H9 (cell line): Measurements from ENCODE around the gene CRYM. TPM values are rescaled to one million over a fixed set of nuclear protein-coding genes. Genes with fewer than 3 reads are reported as not detected.

Experiments
- DNase-seq: peaks from one replicate; pipeline ENCODE4 v3.0.0-alpha.2; 2017
- H2AFZ ChIP-seq: one replicate; pipeline ENCODE4 v1.6.1; 2013; ENCODE audit warnings: mild to moderate bottlenecking, low read length, control low read depth, moderate library complexity
- H2AK5ac ChIP-seq: 2 replicates; pipeline ENCODE4 v1.6.1; 2013; ENCODE audit warnings: low read length, control low read depth, mixed read lengths; ENCODE audit not compliant: insufficient read length
- H2BK120ac ChIP-seq: one replicate; pipeline ENCODE4 v1.6.1; 2013; ENCODE audit warnings: low read depth, mild to moderate bottlenecking, low read length, control low read depth, inconsistent platforms; ENCODE audit not compliant: poor library complexity, severe bottlenecking
- H2BK12ac ChIP-seq: 2 replicates; pipeline ENCODE4 v1.6.1; 2013; ENCODE audit warnings: low read length, control low read depth, mixed read lengths, low read depth; ENCODE audit not compliant: insufficient read length
- H2BK15ac ChIP-seq: 2 replicates; pipeline ENCODE4 v1.6.1; 2013; ENCODE audit warnings: low read depth, low read length, control low read depth
- H2BK20ac ChIP-seq: one replicate; pipeline ENCODE4 v1.6.1; 2013; ENCODE audit warnings: low read depth, mild to moderate bottlenecking, low read length, control low read depth, inconsistent platforms; ENCODE audit not compliant: poor library complexity, severe bottlenecking
- H2BK5ac ChIP-seq: 2 replicates; pipeline ENCODE4 v1.6.1; 2013; ENCODE audit warnings: low read length, control low read depth, mixed read lengths; ENCODE audit not compliant: insufficient read length
- H3K14ac ChIP-seq: 2 replicates; pipeline ENCODE4 v1.6.1; 2013; ENCODE audit warnings: low read length, control low read depth; ENCODE audit not compliant: insufficient read depth
- H3K18ac ChIP-seq: 2 replicates; pipeline ENCODE4 v1.6.1; 2013; ENCODE audit warnings: low read depth, mild to moderate bottlenecking, mixed read lengths, low read length, control low read depth; ENCODE audit not compliant: insufficient read length
- H3K23ac ChIP-seq: 2 replicates; pipeline ENCODE4 v1.6.1; 2013; ENCODE audit warnings: low read length, control low read depth, mixed read lengths, low read depth; ENCODE audit not compliant: insufficient read length
- H3K23me2 ChIP-seq: 2 replicates; pipeline ENCODE4 v1.6.1; 2013; ENCODE audit warnings: low read depth, mild to moderate bottlenecking, mixed read lengths, low read length, control low read depth; ENCODE audit not compliant: insufficient read length, poor library complexity, severe bottlenecking
- H3K27ac ChIP-seq: 2 replicates; pipeline ENCODE4 v1.5.1; 2013; ENCODE audit warnings: low read length, control low read depth, mixed read lengths, low read depth; ENCODE audit not compliant: insufficient read length
- H3K27me3 ChIP-seq: 2 replicates; pipeline ENCODE4 v1.6.1; 2013; ENCODE audit warnings: low read length, control low read depth, inconsistent platforms; ENCODE audit not compliant: insufficient read depth
- H3K4ac ChIP-seq: 2 replicates; pipeline ENCODE4 v1.6.1; 2013; ENCODE audit warnings: low read depth, mild to moderate bottlenecking, control low read depth, inconsistent platforms, low read length, moderate library complexity
- H3K4me1 ChIP-seq: 2 replicates; pipeline ENCODE4 v1.6.1; 2013; ENCODE audit warnings: low read length, control low read depth, inconsistent platforms; ENCODE audit not compliant: insufficient read depth
- H3K4me2 ChIP-seq: 2 replicates; pipeline ENCODE4 v1.6.1; 2013; ENCODE audit warnings: low read length, control low read depth, mixed read lengths; ENCODE audit not compliant: insufficient read length, insufficient read depth
- H3K56ac ChIP-seq: 2 replicates; pipeline ENCODE4 v1.6.1; 2013; ENCODE audit warnings: low read depth, mild to moderate bottlenecking, mixed read lengths, low read length, control low read depth; ENCODE audit not compliant: insufficient read length
- H3K79me1 ChIP-seq: 2 replicates; pipeline ENCODE4 v1.6.1; 2013; ENCODE audit warnings: low read depth, mild to moderate bottlenecking, moderate library complexity, low read length, control low read depth, inconsistent platforms; ENCODE audit not compliant: insufficient read depth, poor library complexity, severe bottlenecking
- H3K79me2 ChIP-seq: 2 replicates; pipeline ENCODE4 v1.6.1; 2013; ENCODE audit warnings: low read length, control low read depth, inconsistent platforms; ENCODE audit not compliant: insufficient read depth
- H3K9ac ChIP-seq: 2 replicates; pipeline ENCODE4 v1.6.1; 2013; ENCODE audit warnings: low read length, control low read depth, mixed read lengths; ENCODE audit not compliant: insufficient read length; ENCODE audit errors: extremely low read depth
- H3K9me3 ChIP-seq: one replicate; pipeline ENCODE4 v1.6.1; 2013; ENCODE audit warnings: low read depth, low read length, inconsistent platforms; ENCODE audit not compliant: control insufficient read depth
- H3T11ph ChIP-seq: one replicate; pipeline ENCODE4 v1.6.1; 2013; ENCODE audit warnings: mild to moderate bottlenecking, low read length, control low read depth, inconsistent platforms
- H4K20me1 ChIP-seq: one replicate; pipeline ENCODE4 v1.6.1; 2013; ENCODE audit not compliant: control insufficient read depth, insufficient read length, insufficient read depth
- H4K5ac ChIP-seq: 2 replicates; pipeline ENCODE4 v1.6.1; 2013; ENCODE audit warnings: low read depth, mild to moderate bottlenecking, mixed read lengths, low read length, control low read depth; ENCODE audit not compliant: insufficient read length
- H4K8ac ChIP-seq: replicated peaks from 2 replicates; pipeline ENCODE4 v1.6.1; 2013; ENCODE audit warnings: low read length, control low read depth, mixed read lengths, low read depth; ENCODE audit not compliant: insufficient read length
- H4K91ac ChIP-seq: 2 replicates; pipeline ENCODE4 v1.6.1; 2013; ENCODE audit warnings: low read depth, mild to moderate bottlenecking, moderate library complexity, mixed read lengths, low read length, control low read depth; ENCODE audit not compliant: insufficient read length
- H3K27ac Mint-ChIP-seq, 3 experiments: 2 replicates in 2 of 3; 3 replicates in 1 of 3; pipeline ENCODE4 v1.8.0; 2020 to 2021; ENCODE audit warnings: mixed read lengths in 3 of 3, mild to moderate bottlenecking in 1 of 3, moderate library complexity in 1 of 3
- H3K27me3 Mint-ChIP-seq: 2 replicates; pipeline ENCODE4 v1.8.0; 2021; ENCODE audit warnings: low read depth, mild to moderate bottlenecking, moderate library complexity, mixed read lengths
- H3K36me3 Mint-ChIP-seq, 3 experiments: 2 replicates in 2 of 3; 3 replicates in 1 of 3; pipeline ENCODE4 v1.8.0; 2020 to 2021; ENCODE audit warnings: low read depth in 3 of 3, mixed read lengths in 3 of 3; ENCODE audit not compliant: insufficient read depth in 1 of 3
- H3K4me1 Mint-ChIP-seq, 2 experiments: 2 replicates each; pipeline ENCODE4 v1.8.0; 2020; ENCODE audit warnings: mixed read lengths in 2 of 2
- H3K4me3 Mint-ChIP-seq, 2 experiments: 2 replicates in 1 of 2; 3 replicates in 1 of 2; pipeline ENCODE4 v1.8.0; 2020 to 2021; ENCODE audit warnings: mild to moderate bottlenecking in 2 of 2, mixed read lengths in 2 of 2, moderate library complexity in 1 of 2
- H3K9me3 Mint-ChIP-seq, 2 experiments: 2 replicates in 1 of 2; 3 replicates in 1 of 2; pipeline ENCODE4 v1.8.0; 2020; ENCODE audit warnings: mild to moderate bottlenecking in 2 of 2, mixed read lengths in 2 of 2, moderate library complexity in 1 of 2
- CTCF ChIP-seq: fragments of 200-600 bp; sonication (generic); conservative IDR thresholded peaks from 3 replicates; pipeline ENCODE4 v1.8.0; 2021; ENCODE audit warnings: antibody characterized with exemption, mild to moderate bottlenecking
- WGBS: extraction: QIAGEN DNeasy Blood & Tissue Kit; methylation state at CpG from one replicate; pipeline ENCODE4 v1.1.7; 2013; ENCODE audit warnings: missing lambda C conversion rate, low lambda C conversion rate, mixed read lengths; ENCODE audit not compliant: insufficient read length; ENCODE audit errors: extremely low coverage; 5-methylcytosine and 5-hydroxymethylcytosine counted together
- total RNA-seq: library from RNA; stranded (reverse); gene quantifications from 2 replicates; pipeline ENCODE4 v1.2.1, GENCODE V29; 2021

The CRYM gene
- total RNA-seq, 1 experiment from 2014 or later = 17.8 TPM

GRCh38 chr16:21233045-21233520 lies 45.0 kb downstream of the CRYM start:
- WGBS = no CpG with 5 or more reads among the region's 1 CpG
- H3K27me3 Mint-ChIP-seq = peaks cover 6% of the 10 kb centered on the region
- no peaks in the 10 kb centered on the region for H4K20me1 ChIP-seq
- no peak overlapping the region for H2AFZ ChIP-seq
- no peak overlapping the region for H3K9ac ChIP-seq
- H3K18ac ChIP-seq = no peak overlapping the region
- H3K14ac ChIP-seq = no peak overlapping the region
- H2BK12ac ChIP-seq = no peak overlapping the region
- no peak overlapping the region for H4K91ac ChIP-seq
- no peak overlapping the region for H4K5ac ChIP-seq
- no peak overlapping the region for H2BK120ac ChIP-seq
- no peaks in the 10 kb centered on the region for H3K9me3 Mint-ChIP-seq
- TF ChIP-seq CTCF = no peak
- no peak overlapping the region for H3K4me2 ChIP-seq
- no peak overlapping the region for H3T11ph ChIP-seq
- H3K79me2 ChIP-seq = no peaks in the 10 kb centered on the region
- no peak overlapping the region for H3K4me3 Mint-ChIP-seq
- H3K4ac ChIP-seq = no peak overlapping the region
- H3K27ac ChIP-seq = no peak overlapping the region
- H2BK5ac ChIP-seq = no peak overlapping the region
- H3K36me3 Mint-ChIP-seq = no peaks in the 10 kb centered on the region
- no peaks in the 10 kb centered on the region for H3K9me3 ChIP-seq
- H3K27me3 ChIP-seq = no peaks in the 10 kb centered on the region
- no peak overlapping the region for H2BK15ac ChIP-seq
- H3K27ac Mint-ChIP-seq = no peak overlapping the region
- no peak overlapping the region for H3K23ac ChIP-seq
- H2AK5ac ChIP-seq = no peak overlapping the region
- H4K8ac ChIP-seq = no peak overlapping the region
- H3K4me1 Mint-ChIP-seq = no peaks in the 10 kb centered on the region; a peak in 1 of 4 replicates
- H2BK20ac ChIP-seq = no peak overlapping the region
- no peaks in the 10 kb centered on the region for H3K23me2 ChIP-seq
- H3K79me1 ChIP-seq = no peaks in the 10 kb centered on the region
- DNase-seq = no peak
- no peak overlapping the region for H3K56ac ChIP-seq
- no peaks in the 10 kb centered on the region for H3K4me1 ChIP-seq
